Lower leg skin (tissue), 4 donors: ENCODE results near the gene APPL2. TPM values are rescaled to one million over a fixed set of nuclear protein-coding genes. Genes with fewer than 3 reads are reported as not detected.

Experiments used
- DNase-seq, 2 donors: peaks; one replicate each; pipeline ENCODE4 v3.0.0-alpha.2; 2019; ENCODE audit warnings: low spot score in 2 of 2
- H3K4me3 ChIP-seq: fragments of 200-600 bp; sonication (generic); 2 replicates; pipeline ENCODE4 v1.5.1; 2017; ENCODE audit warnings: mild to moderate bottlenecking, low read depth; ENCODE audit not compliant: poor library complexity, severe bottlenecking
- CTCF ChIP-seq, 3 donors: fragments of 450-650 bp; IDR thresholded peaks; one replicate each; pipeline ENCODE4 v1.5.1; 2016; ENCODE audit warnings: antibody characterized with exemption in 3 of 3, mild to moderate bottlenecking in 3 of 3, moderate library complexity in 2 of 3
- POLR2A ChIP-seq, 2 donors: fragments of 450-650 bp; IDR thresholded peaks; one replicate each; pipeline ENCODE4 v1.6.1; 2016 to 2017; ENCODE audit warnings: antibody characterized with exemption in 2 of 2, mild to moderate bottlenecking in 1 of 2, moderate library complexity in 1 of 2
- WGBS, 2 donors: methylation state at CpG; one replicate each; pipeline ENCODE4 v1.1.5; 2018; 5-methylcytosine and 5-hydroxymethylcytosine counted together
- intact Hi-C: fragments of 100-400 bp; cut with DNase I; formaldehyde crosslinking; loops from one replicate; pipeline ENCODE4 v1.15.0; 2023; ENCODE audit warnings: low total_unique reads
- total RNA-seq, 4 donors: library from RNA; depleted of rRNA; stranded (reverse); fragments of >200 nt; gene quantifications; one replicate each; pipeline ENCODE4 v1.1.0, GENCODE V29; 2016

APPL2 gene
- total RNA-seq, 4 donors from 2014 or later: 76.6 to 170 (median 109) TPM

DNA sequence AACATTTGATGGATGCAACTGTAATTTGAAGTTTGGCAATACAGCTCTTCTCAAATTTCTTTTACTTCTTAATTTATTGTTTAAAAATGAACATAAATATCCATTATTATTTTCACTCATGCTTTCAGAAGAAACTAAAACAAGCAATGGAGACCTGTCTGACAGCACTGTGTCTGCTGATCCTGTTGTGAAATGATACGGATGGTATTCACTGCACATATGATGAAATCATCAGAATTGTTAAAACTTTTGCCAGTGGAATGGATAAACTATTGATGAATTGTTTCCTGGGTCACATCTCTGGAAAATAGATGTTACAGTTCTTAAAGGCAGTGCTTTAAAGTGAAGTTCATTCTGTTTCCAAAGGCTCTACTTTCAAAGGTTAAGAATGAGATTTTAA, 69.2 kb downstream of the APPL2 start:
- no peak for TF ChIP-seq POLR2A (IDR thresholded peaks at IDR 0.05)
- no peak for TF ChIP-seq CTCF (IDR thresholded peaks at IDR 0.05)
- intact Hi-C loops: no loop called here
- no peak for DNase-seq
- H3K4me3 ChIP-seq: no peak overlapping the region
- 58 to 74% methylated on average over 1 of the region's 1 CpG for WGBS, 2 donors

- no peak for DNase-seq
- intact Hi-C loops: no loop called here
- WGBS, 2 donors: 80 to 87% methylated on average over 2 of the region's 2 CpGs
These were observed 71.9 kb downstream of the APPL2 start for GRCh38 chr12:105164068-105164467.

GRCh38 chr12:105162174-105162573, 73.8 kb downstream of the APPL2 start:
- intact Hi-C loops: no loop called here
- DNase-seq: no peak
- no peak overlapping the region for H3K4me3 ChIP-seq
- WGBS, 2 donors: 93 to 95% methylated on average over 3 of the region's 3 CpGs
- no peak for TF ChIP-seq POLR2A (IDR thresholded peaks at IDR 0.05)
- TF ChIP-seq CTCF (IDR thresholded peaks at IDR 0.05): no peak

More at GRCh38 chr12:105164068-105164467, 71.9 kb downstream of the APPL2 start:
- no peak for TF ChIP-seq POLR2A (IDR thresholded peaks at IDR 0.05)
- TF ChIP-seq CTCF (IDR thresholded peaks at IDR 0.05): no peak
- no peak overlapping the region for H3K4me3 ChIP-seq

DNA sequence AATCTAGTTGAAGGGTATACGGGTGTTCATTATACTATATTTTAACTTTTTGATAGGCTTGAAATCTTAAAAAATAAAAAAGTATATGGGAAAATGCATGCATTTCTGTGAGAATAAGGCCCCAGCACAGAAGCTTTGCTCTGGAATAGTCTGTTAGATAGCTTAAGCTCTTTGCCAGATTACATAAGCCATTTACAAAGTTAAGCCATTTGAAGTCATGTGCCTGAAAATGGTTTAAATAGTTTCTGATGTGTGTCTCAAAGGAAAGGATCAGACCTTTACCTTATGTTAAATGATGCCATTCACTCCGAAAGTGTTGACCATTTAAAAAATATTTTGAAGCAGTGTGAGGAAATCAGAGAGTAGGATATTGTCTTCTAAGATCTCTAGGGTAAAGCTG, 77.1 kb downstream of the APPL2 start:
- intact Hi-C loops: no loop called here
- WGBS, 2 donors: 88 to 93% methylated on average over 2 of the region's 2 CpGs
- H3K4me3 ChIP-seq: no peak overlapping the region
- no peak for DNase-seq
- TF ChIP-seq POLR2A (IDR thresholded peaks at IDR 0.05): no peak
- TF ChIP-seq CTCF (IDR thresholded peaks at IDR 0.05): no peak

DNA sequence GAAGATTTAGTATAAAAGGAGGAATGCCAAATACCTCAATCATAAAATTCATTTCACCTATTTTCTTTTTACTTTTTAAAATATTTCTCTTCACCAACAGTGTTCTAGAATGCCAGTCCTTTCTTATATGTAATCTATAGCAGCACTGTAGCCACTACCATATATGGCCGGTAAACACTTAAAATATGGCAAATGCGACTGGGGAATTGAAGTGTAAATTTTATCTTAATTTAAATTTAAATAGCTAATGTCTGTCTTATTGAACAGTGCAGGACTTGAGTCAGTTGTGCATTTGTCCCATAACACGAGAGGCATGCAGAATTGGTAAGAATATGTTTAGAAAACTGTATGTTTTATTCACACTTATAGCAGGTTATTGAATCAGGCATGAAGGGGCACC, 78.4 kb downstream of the APPL2 start:
- TF ChIP-seq POLR2A (IDR thresholded peaks at IDR 0.05) (no peak), CTCF (IDR thresholded peaks at IDR 0.05) (no peak)
- intact Hi-C loops: no loop called here
- H3K4me3 ChIP-seq: no peak overlapping the region
- WGBS, 2 donors: 93 to 96% methylated on average over 3 of the region's 3 CpGs
- DNase-seq: no peak

GRCh38 chr12:105156260-105156659, 79.7 kb downstream of the APPL2 start:
- no peak for TF ChIP-seq POLR2A (IDR thresholded peaks at IDR 0.05)
- no peak for TF ChIP-seq CTCF (IDR thresholded peaks at IDR 0.05)
- DNase-seq: no peak
- intact Hi-C loops: no loop called here
- no peak overlapping the region for H3K4me3 ChIP-seq
- WGBS, 2 donors: 99% methylated on average over 2 of the region's 2 CpGs
